GM19035 (cell line): ENCODE results near the gene CDON.
A peak's percentile ranks its signal among the peaks of the same experiment; 100 is the strongest.
"Not testable (repeated sequence)": the region's sequence is repeated elsewhere in the genome, so short reads cannot be mapped to it uniquely, and the experiment has no call there.

ENCODE experiments used
- ATAC-seq: cut with Tn5 transposase; IDR thresholded peaks from one replicate; pipeline ENCODE4 v1.9.1; 2021; ENCODE audit not compliant: unreplicated experiment

Gene CDON

DNA sequence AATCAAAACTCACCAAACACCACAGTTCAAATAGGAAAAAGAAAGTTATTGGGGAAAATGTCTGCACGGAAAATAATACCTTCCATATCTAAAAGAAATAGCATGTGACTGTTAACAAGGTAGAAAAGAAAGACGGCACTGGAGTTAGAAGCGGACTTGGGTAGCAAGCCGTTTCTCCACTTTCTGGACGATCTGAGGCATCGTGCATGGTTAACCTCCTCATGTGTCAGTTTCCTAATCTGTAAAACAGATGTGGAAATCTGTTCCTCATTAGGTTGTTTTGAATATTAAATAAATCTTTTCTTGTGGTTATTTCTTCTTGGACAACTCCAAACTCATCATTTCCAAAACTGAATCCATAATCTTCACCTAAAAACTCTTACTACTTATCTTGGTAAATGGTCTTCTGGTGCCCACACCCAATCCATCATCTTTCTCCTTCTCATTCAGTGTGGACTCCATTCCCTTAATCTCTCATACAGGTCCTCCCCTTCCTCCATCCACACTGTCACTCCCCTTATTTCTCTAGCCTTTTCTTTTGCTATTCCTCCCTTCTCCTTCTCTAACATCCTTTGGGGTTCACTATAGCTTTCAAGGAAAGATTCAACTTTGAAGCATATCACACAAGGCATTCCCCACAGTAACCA, 63.3 kb downstream of the CDON start:
- ATAC-seq, result no peak

DNA sequence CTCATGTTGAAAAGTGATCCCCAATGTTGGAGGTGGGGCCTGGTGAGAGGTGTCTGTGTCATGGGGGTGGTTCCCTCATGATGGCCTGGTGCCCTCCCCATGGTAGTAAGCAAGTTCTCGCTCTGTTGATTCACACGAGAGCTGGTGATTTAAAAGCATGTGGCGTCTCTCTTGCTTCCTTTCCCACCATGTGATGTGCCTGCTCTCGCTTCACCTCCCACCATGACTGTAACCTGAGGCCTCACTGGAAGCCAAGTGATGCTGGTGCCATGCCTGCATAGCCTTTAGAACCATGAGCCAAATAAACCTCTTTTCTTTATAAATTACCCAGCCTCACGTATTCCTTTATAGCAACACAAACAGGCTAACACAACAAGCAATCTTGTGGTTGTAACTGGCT, 64.4 kb downstream of the CDON start:
- ATAC-seq, result no peak

DNA sequence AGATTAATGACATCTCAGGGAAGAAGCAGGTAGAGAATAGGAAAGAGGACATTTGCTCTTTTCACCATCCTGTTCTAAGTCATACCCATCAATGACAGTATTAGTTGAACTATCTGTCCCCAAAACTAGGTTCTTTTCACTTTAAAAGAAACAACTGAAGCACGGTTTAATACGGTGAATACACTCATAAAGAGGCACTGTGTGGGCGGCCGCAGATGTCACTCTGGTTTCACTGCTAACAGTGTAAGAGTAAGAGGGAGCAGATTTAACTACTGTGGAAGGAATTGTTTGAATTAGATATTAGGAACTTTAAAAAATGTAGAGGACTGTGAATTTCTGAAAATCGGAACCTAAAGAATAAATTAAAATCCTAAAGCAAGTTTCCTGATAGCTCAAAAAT, 67.4 kb downstream of the CDON start:
- peak; percentile 99 for ATAC-seq

DNA sequence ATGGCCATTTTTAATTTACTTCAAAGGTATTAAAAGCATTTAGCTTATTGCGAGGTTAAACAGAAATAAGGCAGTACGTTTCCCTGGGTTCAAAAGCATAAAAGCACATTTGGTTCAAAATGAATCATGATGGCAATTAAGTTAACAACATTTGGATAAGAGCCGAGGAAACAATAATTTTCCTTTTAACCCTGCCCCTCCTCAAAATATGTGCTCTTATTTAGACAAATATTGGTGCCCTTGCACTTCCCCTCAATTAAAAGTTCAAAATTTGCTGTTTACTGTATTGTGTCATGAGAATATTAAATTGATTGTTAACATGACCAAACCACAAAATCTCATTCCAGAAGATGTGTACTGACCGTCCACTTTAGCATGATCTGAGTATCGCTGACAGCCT, 68.2 kb downstream of the CDON start:
- ATAC-seq, result no peak

DNA sequence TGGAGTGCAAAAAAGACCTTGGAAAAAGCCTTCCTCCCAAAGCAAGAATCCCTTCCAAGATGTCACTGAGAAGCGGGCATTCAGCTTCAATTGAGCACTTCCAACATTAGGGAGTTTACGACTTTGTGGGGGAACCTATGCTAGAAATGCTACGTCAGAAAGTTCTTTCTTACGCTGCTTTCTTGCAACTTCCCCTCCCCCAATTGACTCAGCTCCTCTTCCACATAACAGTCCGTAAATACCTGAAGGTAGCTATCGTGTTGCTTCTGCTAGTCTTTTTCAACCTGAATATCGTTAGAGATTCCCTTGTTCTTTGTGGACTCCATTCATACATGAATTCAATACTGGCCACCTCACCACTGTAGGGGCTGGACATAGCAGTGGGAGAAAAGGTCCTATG, 69.8 kb downstream of the CDON start:
- ATAC-seq, result no peak

DNA sequence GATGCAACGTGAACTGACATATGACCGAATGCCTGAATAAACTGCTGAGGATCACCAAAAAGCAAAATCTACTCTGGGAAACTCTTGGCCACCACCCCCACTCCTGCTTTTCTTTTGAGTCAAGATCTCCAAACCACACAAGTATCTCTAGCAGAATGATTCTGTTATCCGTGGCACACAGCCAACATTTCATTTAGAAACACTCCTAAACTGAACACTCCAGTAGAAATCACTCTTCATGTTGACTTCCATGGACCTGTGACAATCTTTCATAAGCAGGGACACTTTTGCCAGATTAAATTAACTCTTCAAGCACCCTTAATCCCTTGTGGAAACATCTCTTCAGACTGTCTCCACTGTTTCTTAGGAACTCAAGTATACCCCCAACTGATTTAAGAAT, 72.4 kb downstream of the CDON start:
- no peak for ATAC-seq

DNA sequence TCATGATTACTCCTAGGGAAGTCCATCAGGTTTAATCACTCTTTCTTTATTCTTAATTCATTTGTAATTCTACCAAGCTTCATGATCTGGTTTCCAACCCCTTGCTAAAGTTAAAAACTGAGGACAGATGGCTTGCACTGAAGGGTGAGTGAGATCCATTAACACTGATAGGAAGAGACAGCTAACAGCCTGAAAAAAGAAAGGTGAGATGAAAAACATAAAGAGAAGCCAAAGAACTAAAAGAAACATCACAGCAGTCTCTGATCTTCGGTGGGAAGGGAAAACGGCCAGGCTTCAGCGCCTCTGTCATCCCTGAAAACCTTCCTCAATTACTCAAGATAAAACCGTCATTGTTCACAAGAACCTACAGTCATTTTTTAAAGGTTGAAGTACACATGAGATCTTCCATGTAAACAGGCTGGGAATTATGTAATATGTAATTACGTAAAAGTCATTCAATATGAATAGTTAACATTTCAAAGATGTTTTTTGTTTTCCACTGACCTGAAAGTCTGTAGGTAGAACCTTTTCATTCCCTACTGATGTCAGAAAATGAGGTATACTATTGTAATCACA, 75.5 kb downstream of the CDON start:
- ATAC-seq, result no peak

DNA sequence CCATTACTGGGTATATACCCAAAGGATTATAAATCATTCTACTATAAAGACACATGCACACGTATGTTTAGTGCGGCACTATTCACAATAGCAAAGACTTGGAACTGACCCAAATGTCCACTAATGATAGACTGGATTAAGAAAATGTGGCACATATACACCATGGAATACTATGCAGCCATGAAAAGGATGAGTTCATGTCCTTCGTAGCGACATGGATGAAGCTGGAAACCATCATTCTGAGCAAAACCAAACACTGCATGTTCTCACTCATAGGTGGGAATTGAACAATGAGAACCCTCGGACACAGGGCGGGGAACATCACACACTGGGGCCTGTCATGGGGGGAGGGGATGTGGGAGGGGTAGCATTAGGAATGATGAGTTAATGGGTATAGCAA, 76.7 kb downstream of the CDON start:
- not testable (repeated sequence) for ATAC-seq

DNA sequence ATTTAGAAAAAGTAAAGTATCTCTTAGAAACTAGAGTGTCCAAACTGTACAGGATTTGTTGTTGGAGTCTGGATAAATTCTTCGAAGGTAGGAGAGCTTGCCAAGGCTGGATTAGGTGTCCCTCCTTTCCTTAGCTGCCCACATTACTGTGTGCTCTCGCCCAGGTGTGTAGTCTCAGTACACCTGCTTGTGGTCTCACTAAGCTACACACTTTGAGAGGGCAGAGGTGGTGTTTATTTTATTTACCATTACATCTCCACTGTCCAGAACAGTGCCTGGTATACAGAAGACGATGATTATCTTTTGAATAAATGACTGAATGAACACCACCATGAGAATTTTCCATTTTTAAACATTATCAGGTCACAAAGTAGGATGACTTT, 80.3 kb downstream of the CDON start:
- ATAC-seq, result no peak

DNA sequence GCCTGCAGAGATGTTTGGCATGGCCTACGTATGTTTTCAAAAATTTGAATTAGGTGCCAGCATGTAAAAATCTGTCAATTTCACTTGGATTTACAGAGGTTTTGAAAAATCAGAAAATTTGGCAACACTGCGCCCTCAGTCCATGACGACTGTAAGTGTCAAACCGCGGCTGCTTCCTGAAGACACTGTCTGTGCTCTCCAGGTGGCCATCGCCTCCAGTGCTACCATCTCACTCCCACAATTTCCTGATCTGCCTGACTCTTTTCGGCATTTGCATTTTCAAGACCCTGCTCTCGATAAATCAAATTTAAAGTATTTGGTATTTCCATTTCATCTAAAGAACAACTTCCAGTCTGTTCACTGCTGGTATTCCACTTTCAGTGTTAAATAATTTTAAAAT, 82.2 kb downstream of the CDON start:
- ATAC-seq, result no peak

DNA sequence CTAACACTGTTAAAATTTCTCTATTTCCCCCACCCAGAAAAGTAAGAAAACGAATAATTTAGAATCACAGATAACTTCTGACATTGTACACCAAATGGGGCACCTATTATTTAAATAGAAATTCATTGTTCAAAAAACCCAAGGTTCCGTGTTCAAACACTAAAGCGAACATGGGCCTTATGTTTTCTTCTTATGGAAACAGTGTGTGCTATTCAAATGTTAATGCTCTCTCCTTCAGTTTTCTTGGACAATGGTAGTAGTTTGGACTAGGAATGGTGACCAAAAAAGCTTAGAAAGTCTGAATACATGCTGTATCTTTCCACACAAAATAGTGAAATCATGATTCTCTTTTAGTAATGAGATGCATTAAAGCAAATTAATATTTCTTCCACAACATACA, 83.2 kb downstream of the CDON start:
- ATAC-seq, result no peak

DNA sequence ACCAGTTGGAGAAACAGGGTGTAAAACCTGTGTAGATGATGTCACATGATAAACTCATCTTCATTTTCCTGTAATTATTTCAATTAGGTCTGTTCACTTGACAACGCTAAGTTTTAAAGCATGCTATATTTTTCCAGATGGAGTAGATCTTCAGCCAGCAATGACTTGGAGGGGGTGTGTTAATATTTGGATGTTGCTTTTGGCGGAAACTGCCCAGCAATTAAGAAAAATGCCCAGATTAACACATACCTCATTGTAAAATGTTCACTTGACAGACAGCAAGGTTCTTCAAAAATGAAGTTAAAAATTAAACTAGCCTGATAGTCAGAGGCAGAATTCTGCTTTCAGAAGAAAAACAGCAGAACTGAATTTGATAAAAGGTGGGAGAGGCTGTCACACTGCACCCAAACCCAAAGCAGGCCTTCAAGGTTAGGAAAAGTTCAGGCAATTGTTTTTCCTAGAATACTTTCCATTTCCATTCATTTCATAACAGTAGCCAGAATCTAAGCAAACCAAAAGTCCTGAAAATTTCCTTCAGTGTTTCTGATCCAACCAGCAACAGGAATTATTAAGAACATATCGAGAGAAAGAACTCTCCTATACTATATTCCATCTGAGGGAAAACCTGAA, 83.8 kb downstream of the CDON start:
- ATAC-seq, result no peak

DNA sequence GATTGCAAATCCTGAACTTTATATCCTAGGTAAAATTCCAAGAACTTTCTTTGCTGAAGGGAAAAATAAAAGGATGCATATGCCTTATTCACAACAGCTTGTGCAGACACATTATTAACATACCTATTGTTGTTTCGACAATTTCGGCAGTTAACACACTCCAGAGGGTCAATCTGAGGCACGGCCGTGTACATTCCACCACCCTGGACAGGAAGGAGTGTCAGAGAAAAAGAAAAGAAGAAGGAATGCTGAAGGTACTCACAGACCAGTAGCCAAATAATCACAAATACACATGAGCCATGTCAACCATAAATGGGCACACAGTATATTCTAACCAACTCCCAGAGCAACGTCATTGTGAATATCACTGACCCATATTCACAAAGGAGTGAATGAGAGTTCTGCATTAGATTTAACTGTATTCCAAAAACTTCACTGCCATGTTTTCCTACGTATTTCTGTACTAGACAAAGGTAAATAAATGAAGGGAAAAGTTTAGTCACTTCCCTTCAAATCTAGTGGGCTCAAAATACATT, 84.4 kb downstream of the CDON start:
- no peak for ATAC-seq

DNA sequence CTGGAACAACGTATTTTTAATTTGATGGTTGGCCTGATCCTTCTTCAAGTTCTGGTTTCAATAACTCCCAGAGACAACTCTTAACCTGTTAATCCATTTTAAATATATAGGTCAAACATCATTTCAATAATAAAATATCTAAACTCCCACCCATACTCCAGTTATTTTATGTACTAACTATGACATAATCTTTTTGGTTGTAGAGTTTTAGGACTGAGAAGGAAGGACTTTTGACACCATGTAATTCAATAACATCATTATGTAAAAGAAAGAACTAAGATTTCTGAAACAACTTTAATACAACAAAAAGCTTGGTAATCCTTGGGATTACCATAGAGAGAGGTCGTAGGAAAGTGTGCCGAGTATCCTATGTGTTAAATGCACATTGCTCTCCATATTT, 85.3 kb downstream of the CDON start:
- ATAC-seq, result no peak

DNA sequence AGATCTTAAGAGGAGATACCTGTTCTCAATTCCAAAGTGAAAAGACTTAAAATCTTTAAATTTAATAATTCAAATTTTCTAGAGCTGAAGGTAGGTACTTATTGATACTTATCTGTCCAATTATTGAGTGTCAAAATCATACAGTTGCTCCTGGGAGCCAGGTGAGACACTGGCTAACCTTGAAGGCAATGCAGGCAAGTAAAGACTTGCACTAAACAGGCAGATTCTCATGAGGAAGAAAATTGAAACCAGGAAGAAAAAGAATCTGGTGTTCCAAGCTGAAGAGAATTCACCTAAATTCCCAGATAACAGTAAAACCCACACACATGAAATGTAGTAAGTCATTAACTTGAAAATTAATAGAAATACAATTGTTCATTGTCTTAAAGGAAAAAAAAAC, 86.5 kb downstream of the CDON start:
- ATAC-seq, result no peak

DNA sequence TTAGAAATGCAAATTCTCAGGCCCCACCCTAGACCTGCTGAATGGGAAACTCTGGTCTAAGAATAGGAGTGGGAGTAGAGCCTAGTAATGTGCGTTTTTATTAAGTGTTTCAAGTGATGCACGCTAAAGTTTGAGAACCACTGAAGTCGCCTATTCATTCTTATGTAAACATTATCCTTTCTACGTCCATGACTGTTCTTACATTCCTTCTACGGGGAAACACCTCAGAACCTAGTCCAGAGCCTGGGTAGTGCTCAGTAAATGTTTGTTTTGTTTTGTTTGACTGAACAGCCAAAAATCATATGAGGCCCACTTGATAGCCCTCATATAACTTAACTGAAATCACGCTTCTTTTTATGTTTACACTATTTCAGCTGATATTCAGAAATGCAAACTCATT, 87.0 kb downstream of the CDON start:
- ATAC-seq, result no peak

DNA sequence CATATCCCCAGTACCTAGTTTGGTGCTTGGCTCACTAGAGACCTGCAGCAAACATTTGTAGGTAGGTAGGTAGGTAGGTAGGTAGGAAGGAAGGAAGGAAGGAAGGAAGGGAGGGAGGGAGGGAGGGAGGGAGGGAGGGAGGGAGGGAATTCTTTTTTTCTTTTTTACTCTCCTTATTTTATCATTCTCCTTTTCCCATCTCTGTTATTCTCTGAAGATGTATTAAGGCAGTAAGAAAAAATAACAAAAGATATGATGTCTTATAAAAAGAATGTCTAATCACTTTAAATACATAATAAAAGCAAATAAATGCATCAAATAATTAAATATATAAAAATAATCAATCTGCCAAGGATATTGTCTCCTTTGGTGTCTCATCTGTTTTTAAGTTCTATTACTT, 88.4 kb downstream of the CDON start:
- ATAC-seq, result no peak

DNA sequence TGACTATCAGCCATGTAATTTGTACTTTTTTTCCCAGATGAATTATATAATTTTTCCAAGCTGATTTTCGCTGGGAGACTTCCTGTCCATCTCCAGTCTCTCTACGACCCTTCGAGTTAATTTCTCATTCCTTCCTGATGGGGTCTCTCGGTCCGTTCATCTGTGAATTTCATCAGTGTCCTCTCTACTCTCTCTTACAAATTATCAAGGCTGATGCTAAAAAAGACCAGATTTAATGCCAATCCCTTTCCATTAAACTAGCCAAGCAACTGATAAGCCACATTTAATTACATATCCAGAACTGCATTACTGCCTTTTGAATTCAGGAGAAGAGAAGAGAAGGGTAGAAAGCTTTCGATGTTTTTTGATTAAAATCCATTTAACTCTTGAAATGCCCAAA, 91.0 kb downstream of the CDON start:
- ATAC-seq, result no peak

DNA sequence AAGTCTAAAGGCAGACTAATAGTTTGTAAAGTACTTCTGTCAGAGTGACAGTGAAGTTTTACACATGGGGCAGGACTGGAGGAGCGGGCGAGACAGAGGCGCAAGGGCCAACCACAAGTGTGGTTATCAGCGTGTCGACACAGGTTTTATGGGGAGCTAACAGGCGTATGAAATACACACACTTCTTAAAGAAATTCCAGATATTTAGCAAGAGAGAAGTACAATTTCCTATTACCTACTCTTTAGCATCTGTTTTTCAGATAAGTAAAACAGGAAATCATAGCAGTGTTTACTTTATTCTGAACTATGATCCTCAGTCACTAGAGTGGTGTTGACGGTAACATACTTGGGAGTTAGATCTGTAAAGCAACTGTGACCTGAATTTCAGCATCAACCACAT, 94.3 kb downstream of the CDON start:
- ATAC-seq, result no peak

DNA sequence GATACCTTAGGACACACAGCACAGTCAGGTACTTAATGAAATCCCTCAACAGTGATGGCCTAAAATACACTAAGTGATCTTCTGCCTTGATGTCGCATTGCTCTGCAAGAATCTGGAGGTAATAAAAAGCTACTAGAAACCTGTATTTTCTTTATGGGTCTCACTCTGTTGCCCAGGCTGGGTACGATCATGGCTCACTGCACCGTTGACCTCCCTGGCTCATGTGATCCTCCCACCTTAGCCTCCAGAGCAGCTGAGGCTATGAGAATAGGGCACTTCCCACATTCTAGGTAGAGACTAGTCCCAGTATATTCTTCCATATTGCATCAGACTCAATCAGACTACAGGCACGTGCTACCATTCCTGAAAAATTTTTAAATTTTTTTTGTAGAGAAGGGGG, 95.2 kb downstream of the CDON start:
- ATAC-seq, result no peak

DNA sequence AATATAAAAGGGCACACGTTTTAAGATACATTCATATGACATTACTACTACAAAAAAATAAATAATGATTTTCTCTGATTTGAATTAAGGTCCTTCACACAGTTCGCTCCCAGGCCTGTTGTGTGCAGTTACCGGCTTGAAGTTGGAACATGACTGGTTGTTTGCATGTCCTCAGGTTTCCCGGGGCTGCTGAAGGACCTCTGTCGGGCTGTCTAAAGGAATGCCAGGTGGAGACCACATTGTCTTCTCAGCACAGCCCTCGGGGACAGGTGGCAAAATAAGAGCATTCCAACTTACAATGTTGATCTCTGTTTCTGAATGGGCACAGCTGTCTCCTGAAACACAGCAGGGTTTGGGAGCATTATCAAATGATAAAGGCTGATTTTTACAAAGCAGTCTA, 101.9 kb downstream of the CDON start:
- ATAC-seq, result no peak

DNA sequence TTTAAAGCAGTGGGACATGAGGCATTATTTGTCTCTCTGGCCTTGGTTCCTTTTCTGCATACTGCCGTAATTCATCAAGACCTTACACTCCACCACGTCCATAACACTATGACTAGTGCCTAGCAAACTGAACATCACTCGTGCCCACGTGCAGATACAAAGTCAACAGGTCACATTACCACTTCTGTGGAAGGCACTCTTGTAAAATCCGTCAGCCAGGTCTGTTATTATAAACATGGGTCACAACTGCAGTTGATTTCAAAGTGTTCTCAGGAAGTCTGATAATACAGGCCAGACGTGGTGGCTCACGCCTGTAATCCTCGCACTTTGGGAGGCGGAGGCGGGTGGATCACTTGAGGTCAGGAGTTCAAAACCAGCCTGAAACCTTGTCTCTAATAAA, 102.7 kb downstream of the CDON start:
- no peak for ATAC-seq

DNA sequence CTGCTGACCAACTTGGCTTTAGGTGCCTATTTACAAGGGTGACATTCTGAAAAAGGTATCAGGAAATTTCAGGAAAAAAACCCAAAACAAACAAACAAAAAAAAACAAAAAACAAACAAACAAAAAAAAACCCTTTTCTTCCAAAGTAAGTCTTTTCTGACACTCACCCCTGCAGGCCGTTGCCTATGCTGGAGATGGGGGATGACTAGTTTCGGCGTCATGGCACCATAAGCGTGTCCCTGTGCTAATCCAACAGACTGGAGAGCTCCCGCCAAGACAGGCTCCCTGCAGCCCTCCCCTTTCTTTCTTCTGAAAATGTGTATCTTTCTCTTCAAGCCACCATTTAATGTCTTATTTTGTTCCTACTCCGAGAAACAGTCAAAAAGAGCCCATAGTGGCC, 103.2 kb downstream of the CDON start:
- ATAC-seq, result no peak
